Stimulated activated CD8-positive, alpha-beta memory T cell treated with anti-CD3 and anti-CD28 coated beads, Interleukin-4, amount 100 ng/mL, for 24 hours (primary cell): ENCODE results near the gene ZNF593.

ENCODE experiments used
- DNase-seq: peaks from one replicate; pipeline ENCODE4 v3.0.0-alpha.2; 2020; ENCODE audit warnings: low read depth

Gene ZNF593

GRCh38 chr1:26148887-26149286 lies 20.8 kb upstream of the ZNF593 start:
- DNase-seq, result no peak

DNA sequence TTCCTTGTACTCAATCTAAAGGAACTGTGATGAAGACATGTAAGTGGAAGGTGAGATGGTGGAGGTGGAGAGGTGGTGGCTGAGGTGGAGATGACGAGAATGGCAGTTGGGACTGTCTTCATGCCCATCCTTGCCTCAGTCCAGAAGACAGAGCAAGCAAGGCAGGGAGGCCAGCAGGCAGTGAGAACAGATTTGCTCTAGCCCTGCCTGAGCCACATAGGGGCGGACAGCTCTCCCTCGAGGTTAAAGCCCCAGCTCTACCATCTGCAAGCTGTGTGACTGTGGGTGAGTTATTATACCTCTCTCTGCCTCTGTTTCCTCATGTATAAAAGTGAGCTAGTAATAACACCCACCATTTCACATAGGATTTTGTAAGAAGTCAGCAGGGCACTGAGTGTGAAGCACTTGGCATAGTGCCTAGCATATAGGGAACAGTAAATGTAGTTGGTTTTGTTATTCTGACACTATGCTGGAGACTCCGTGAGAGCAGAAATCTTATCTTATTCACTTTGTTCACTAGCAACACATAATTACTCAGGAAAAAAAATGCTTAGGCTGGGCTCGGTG lies 15.7 kb upstream of the ZNF593 start:
- DNase-seq, result no peak

DNA sequence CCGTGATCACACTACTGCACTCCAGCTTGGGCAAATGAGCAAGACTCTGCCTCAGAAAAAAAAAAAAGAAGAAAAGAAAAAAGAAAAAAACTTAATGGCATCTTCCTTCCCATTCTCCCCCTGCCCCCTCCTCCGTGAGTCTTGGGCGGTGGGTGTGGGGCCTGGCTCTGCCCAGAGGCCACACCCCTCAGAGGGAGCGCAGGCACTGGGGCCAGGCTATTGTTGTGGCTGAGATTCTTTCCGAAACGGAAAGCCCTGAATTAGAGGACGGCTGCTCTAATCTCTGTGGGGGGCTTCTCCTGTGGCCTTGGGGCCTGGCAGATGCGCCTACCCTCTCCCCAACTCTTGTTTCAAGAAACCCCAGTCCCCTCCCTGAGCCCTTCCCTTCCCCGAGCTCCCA lies 15.0 kb upstream of the ZNF593 start:
- no peak for DNase-seq

- DNase-seq, result no peak
Measured at GRCh38 chr1:26155370-26156284, 14.1 kb upstream of the ZNF593 start.

- no peak for DNase-seq
Measured at GRCh38 chr1:26156285-26157038, 13.2 kb upstream of the ZNF593 start.

DNA sequence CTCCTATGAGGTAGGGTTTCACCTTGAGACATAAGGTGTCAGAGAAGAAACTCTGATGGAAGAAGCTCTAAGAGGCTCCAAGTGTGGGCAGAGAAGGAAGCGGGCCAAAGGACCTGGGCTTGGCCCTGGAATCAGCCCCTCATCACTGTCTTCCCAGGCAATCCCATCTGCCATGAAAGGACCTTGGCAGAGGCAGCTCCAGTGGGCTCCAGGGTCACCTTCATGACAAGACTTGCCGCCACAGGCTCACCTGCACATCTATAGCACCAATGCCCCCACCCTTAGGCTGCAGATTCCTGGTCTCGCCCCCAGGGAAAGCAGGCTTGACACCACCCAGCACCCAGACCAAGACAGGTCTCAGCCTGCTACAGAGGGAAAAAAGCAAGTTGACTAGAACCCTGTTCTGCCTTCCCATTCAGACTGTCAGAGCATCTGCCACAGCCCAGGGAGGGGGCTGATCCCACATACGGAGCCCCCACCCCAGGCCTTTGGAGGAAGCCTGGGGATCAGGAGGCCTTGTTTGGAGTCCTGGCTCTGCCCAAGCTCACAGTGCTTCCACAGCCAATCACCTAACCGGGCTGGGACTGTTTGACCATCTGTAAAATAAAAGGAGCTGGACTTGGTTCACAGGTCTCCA lies 11.3 kb upstream of the ZNF593 start:
- DNase-seq, result no peak

DNA sequence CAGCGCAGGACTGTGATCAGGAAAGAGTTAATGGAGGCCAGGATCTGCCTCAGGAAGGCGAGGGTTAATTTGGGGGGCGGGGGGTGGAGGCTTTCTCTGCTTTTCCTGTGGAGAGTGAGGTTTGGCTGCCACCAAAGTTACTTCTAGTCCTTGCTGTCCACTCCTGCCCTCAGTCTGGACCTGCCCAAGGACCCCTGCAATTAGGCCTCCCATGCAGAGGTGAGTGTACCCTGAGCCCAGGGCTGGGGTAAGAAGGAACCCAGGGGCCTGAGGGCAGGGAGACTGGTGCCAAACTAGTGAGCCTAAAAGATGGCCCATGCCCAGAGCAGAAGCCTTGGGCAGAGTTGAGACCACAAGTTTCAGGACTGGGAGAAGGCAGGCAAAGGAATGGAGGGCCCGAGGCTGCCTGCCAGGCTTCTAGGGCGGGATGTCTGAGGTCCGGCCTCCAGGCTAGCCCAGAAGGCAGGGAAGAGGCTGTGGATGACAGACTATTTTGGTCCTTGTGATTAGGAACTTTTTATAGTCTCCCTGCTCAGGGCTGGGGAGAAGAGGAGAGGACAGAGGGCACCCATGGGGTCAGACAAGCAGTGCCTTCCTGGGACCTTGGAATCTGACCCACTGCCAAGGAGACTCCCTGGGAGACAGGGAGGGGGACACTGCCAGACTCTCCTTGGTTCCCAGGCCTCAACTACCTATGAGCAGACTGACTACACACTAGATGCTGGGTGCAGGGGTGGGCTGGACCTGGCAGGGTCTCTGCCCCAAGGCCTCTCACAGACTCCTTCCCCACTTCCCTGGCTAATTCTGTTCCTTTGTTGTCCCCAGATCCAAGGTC lies 10.6 kb upstream of the ZNF593 start, which contains the start of gene FAM110D:
Gene FAM110D (plus strand): TSS at position 172 of the 835 bp plus-strand sequence. CDS start 2,213 bp downstream, outside the sequence.
- no peak for DNase-seq

- DNase-seq, result no peak
Measured at GRCh38 chr1:26159743-26160039, 10.0 kb upstream of the ZNF593 start.

DNA sequence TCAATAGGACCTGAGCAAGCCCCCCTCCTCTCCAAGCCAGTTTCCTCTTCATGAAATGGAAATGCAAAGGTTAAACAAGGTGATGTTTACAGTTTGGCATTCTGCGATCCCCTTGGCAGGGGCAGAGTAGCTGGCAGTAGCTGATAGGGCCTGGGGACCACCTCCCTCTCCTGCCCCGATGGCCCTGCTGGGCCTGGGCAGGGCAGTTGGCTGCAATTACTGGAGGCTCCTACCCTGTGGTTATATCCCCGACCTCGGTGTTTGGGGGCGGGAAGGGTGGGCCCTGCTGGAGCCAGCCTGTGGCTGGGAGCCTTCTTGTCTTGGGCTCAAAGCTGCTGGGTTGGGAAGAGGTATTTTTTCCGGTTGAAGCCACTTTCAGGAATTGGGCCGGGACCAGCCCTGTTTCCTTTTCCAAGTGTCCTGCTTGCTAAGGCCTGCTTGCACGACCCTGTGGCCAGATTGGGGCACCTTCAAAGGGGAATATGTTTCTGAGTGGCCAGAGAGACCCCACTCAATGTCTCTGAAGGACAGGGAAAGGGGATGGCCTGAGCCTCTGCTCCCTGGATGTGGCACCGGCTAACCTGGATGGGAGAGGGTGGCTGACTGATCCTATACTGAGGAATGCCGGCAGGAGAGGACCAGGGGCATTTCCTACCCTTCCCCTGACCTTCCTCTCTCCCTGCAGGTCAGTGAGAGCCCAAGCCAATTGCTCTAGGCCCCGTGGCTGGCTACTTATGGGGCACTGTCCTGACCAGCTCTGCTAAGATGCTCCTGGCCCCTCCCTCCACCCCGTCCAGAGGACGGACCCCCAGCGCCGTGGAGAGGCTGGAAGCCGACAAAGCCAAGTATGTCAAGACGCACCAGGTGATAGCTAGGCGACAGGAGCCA lies 8.9 kb upstream of the ZNF593 start:
- no peak for DNase-seq

GRCh38 chr1:26161415-26162219 lies 8.1 kb upstream of the ZNF593 start:
- DNase-seq, result peak; percentile 19

DNA sequence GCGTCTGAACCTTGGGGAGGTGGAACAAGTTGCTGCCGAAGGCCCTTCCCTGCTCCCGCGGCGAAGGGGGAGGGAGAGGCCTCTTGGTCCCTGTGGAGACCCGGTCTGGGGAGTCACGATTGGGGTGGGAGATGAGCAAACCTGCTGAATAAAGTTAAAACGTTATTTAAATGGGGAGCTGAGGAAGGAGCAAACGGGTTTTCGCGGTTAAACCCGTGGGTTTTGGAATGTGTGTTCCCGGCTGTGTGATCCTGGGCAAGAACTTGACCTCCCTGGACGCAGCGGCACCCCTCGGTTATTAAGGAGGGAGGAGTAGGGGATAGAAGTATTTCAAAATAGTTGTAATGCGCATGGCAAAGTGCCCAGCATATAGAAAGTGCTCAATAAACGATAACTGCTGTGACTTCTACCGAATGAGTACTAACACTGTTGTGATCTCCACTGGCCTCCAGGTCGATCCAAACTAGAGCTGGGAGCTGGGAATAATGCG lies 7.4 kb upstream of the ZNF593 start:
- no peak for DNase-seq

DNA sequence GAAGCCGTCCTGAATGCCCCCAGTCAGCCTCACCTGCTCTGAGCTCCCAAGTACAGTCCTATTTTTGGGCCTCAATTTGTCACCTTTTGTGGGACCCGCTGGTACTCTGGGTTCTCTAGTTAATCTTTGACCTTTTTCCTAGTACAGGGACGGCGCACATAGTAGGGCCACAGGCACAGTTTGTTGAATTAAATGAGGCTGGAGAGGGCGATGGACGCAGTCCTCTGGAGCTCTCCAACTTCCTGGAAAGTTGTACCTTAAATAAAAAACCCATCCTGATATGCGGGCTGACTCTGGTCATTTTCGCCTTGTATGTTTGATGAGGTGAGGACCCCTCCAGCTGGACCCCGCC lies 6.0 kb upstream of the ZNF593 start:
- DNase-seq, result no peak

- peak; percentile 28 for DNase-seq
Measured at GRCh38 chr1:26164036-26164860, 5.5 kb upstream of the ZNF593 start.

DNA sequence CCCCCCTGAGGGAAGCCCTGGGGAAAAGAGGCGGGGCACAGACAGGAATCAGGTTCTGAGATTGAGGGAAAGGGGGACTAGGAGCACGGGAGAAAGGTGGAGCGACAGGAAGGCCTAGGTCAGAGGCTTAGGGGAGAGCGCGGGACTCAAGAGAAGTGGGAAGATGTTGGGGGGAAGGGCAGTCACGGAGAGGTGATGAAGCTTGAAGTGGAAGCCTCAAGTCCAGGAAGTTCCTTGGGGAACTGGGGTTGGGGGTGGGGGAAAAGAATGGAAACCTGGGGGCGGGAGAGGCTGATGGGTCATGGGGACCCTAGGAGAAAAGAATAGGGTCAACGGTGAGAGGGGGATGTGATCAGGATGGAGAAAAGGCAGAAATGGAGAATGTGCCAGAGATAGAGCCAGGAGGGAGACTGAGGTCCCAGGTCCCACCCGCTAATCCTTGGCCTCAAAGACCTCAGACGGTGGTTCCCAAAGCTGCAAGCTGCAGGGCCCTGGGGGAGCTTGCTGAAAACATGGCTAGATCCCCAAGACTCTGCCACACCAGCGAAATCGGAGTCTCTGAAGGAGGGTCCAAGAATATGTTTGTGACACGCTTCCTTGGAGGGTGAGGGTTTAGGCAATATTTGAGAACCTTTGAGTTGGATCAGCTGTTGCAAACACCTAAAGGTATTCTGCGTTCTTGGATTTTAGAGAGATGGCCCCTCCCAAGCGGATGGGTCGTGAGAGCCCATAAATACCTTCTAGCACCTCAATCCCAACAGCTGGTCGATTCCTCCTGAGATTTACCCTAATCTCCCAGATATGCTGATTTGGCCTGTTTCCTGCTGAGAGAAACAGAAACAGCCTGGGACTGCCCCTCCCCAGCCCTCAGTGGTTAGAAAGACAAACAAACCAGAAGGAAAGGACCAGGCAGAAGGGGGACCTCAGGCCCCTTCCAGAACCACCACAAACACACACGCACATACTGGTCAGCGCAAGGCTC lies 4.6 kb upstream of the ZNF593 start:
- DNase-seq, result no peak

GRCh38 chr1:26166719-26167281 lies 2.9 kb upstream of the ZNF593 start:
- DNase-seq, result no peak

DNA sequence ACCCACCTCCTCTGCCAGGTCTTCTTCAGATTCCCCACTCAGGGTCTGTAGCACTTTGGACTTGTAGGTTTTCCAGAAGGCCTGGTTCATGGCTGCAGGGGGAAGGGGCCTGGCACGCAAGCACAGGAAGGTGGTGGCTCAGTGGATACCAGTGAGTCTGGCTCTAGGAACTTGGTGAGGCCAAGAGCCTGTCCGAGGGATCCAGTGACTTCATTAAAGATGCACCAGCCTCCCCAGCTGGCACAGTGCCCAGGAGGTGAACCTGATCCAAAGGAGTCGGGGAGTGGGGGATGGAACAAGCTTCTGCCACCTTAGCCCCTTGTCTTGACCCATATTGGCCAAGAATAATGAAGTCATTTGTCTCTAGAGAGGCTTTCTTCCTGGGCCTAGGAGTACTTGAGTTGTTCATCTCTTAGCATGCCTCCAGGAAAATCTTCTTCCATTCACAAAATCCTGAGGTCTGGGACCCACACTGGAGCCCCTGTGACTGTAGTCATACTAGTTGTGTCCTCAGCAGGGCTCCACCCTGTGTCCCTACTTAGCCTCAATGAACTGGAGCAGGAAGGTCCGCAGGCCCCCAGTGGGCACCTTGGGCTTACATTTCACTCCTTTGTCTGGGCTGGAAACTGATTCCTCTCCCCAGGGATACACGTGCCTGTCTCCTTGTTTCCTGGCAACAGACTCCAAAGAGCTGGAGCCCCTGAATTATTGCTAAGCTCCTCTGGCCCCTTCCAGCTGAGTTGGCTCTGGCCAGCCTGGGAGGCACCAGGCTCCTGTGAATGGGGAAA lies 1.1 kb upstream of the ZNF593 start, which contains the start of gene C1orf232:
Gene C1orf232 (minus strand): TSS at position 554 of the 788 bp plus-strand sequence. CDS start 464 bp downstream, at position 90.
- DNase-seq, result no peak
